Astrocyte of the spinal cord (primary cell): ENCODE measurements around the gene TEDC1.

Experiments
- DNase-seq: peaks from one replicate; pipeline ENCODE4 v3.0.0; 2011; ENCODE audit warnings: low read depth, low spot score
- H3K4me3 ChIP-seq: 2 replicates; pipeline ENCODE4 v1.5.1; 2011; ENCODE audit warnings: low read depth, mild to moderate bottlenecking, low read length, moderate library complexity
- CTCF ChIP-seq: IDR thresholded peaks from 2 replicates; pipeline ENCODE4 v1.5.1; 2012; ENCODE audit warnings: low read depth, mild to moderate bottlenecking, low read length, inconsistent platforms
- in situ Hi-C: cut with HindIII; loops from 2 replicates; pipeline ENCODE4 v1.10.0; 2017; ENCODE audit warnings: low sequenced_read_pairs

The TEDC1 gene

GRCh38 chr14:105490572-105491365, at the start of gene TEDC1:
TEDC1 (plus strand) TSS chr14:105491246; CDS start chr14:105491376, 130 bp downstream.
- in situ Hi-C loops: no loop called here
- peak; percentile 67 for TF ChIP-seq CTCF
- peak; percentile 100 for DNase-seq
- peak within 1 kb of the TSS; percentile 59 for H3K4me3 ChIP-seq

- no peak for TF ChIP-seq CTCF
- no peak overlapping the region for H3K4me3 ChIP-seq
- DNase-seq: no peak
- in situ Hi-C loops: no loop called here
Observed at GRCh38 chr14:105442125-105442524, 48.9 kb upstream of the TEDC1 start.

GRCh38 chr14:105442834-105443233, 48.2 kb upstream of the TEDC1 start:
- in situ Hi-C loops: no loop called here
- TF ChIP-seq CTCF: no peak
- no peak overlapping the region for H3K4me3 ChIP-seq
- no peak for DNase-seq

- no peak for DNase-seq
Observed at GRCh38 chr14:105444859-105445258, 46.2 kb upstream of the TEDC1 start.

GRCh38 chr14:105445290-105445689, 45.8 kb upstream of the TEDC1 start:
- no peak overlapping the region for H3K4me3 ChIP-seq
- DNase-seq: no peak
- TF ChIP-seq CTCF: no peak
- in situ Hi-C loops: no loop called here

More at GRCh38 chr14:105444859-105445258, 46.2 kb upstream of the TEDC1 start:
- in situ Hi-C loops: no loop called here
- H3K4me3 ChIP-seq: no peak overlapping the region
- TF ChIP-seq CTCF: no peak

- DNase-seq: no peak
- in situ Hi-C loops: no loop called here
- H3K4me3 ChIP-seq: no peak overlapping the region
- no peak for TF ChIP-seq CTCF
Observed at GRCh38 chr14:105445901-105446845, 44.9 kb upstream of the TEDC1 start.
